Neural crest cell (in vitro differentiated cells): ENCODE results near the gene ROBO2. TPM values are rescaled to one million over a fixed set of nuclear protein-coding genes. Genes with fewer than 3 reads are reported as not detected.
A peak's percentile ranks its signal among the peaks of the same experiment; 100 is the strongest.

ENCODE experiments used
- DNase-seq: peaks from one replicate; pipeline ENCODE4 v3.0.0; 2021; ENCODE audit warnings: low read depth, mixed read lengths, low spot score
- H3K27ac Mint-ChIP-seq: one replicate; pipeline ENCODE4 v1.8.0; 2021; ENCODE audit warnings: mild to moderate bottlenecking, mixed read lengths; ENCODE audit not compliant: unreplicated experiment
- H3K27me3 Mint-ChIP-seq: 2 replicates; pipeline ENCODE4 v1.8.0; 2021; ENCODE audit warnings: low read depth, mild to moderate bottlenecking, mixed read lengths
- H3K36me3 Mint-ChIP-seq: 2 replicates; pipeline ENCODE4 v1.8.0; 2021; ENCODE audit warnings: low read depth, mild to moderate bottlenecking, mixed read lengths
- H3K4me1 Mint-ChIP-seq: 2 replicates; pipeline ENCODE4 v1.8.0; 2021; ENCODE audit warnings: mixed read lengths
- H3K4me3 Mint-ChIP-seq: one replicate; pipeline ENCODE4 v1.8.0; 2021; ENCODE audit warnings: mild to moderate bottlenecking, mixed read lengths
- H3K9me3 Mint-ChIP-seq: 2 replicates; pipeline ENCODE4 v1.8.0; 2021; ENCODE audit warnings: mixed read lengths
- CTCF ChIP-seq: fragments of 200-600 bp; sonication (generic); conservative IDR thresholded peaks from 2 replicates; pipeline ENCODE4 v1.5.0; 2021; ENCODE audit warnings: antibody characterized with exemption, mild to moderate bottlenecking
- long read RNA-seq: library from polyadenylated mRNA; unstranded; transcript quantifications from one replicate; pipeline ENCODE4 v2.0.0, GENCODE V29; 2020
- total RNA-seq: library from RNA; stranded (reverse); gene quantifications from 2 replicates; pipeline ENCODE4 v1.2.1, GENCODE V29; 2021

The ROBO2 gene
- 26.0 and 27.9 TPM in 2 replicates for total RNA-seq
- long read RNA-seq, partial matches to known transcripts: 3 of 12 reads
- long read RNA-seq, other reads (novel, unspliced or antisense): 9 of 12 reads

GRCh38 chr3:77039606-77040171, at the start of gene ROBO2:
Gene ROBO2, plus strand, starts transcription at chr3:77040099. Its CDS starts 687 bp downstream, at chr3:77040786.
- Mint-ChIP-seq H3K27me3 (peaks cover 38% of the 10 kb centered on the region), H3K36me3 (no peaks in the 10 kb centered on the region), H3K4me1 (peaks cover 39% of the 10 kb centered on the region), H3K4me3 (peak within 1 kb of the TSS; percentile 92), H3K27ac (peak within 1 kb of the TSS; percentile 3), H3K9me3 (no peaks in the 10 kb centered on the region)
- peak; percentile 64 for DNase-seq
- no peak for TF ChIP-seq CTCF

GRCh38 chr3:76990606-76991005, 49.3 kb upstream of the ROBO2 start:
- H3K4me1 Mint-ChIP-seq: no peaks in the 10 kb centered on the region

GRCh38 chr3:76991165-76991564, 48.7 kb upstream of the ROBO2 start:
- Mint-ChIP-seq H3K27me3 (no peaks in the 10 kb centered on the region), H3K4me1 (no peaks in the 10 kb centered on the region), H3K4me3 (no peak overlapping the region), H3K27ac (no peak overlapping the region), H3K9me3 (no peaks in the 10 kb centered on the region), H3K36me3 (no peaks in the 10 kb centered on the region)
- DNase-seq: no peak
- no peak for TF ChIP-seq CTCF

More at GRCh38 chr3:76990606-76991005, 49.3 kb upstream of the ROBO2 start:
- TF ChIP-seq CTCF: no peak
- Mint-ChIP-seq H3K27ac (no peak overlapping the region), H3K27me3 (no peaks in the 10 kb centered on the region), H3K36me3 (no peaks in the 10 kb centered on the region), H3K4me3 (no peak overlapping the region), H3K9me3 (no peaks in the 10 kb centered on the region)
- DNase-seq: no peak

- Mint-ChIP-seq H3K27ac (no peak overlapping the region), H3K4me3 (no peak overlapping the region), H3K27me3 (no peaks in the 10 kb centered on the region), H3K4me1 (no peaks in the 10 kb centered on the region), H3K9me3 (no peaks in the 10 kb centered on the region), H3K36me3 (no peaks in the 10 kb centered on the region)
- DNase-seq: no peak
- TF ChIP-seq CTCF: no peak
These were observed 42.2 kb upstream of the ROBO2 start for GRCh38 chr3:76997733-76998132.

GRCh38 chr3:76998555-76998954, 41.3 kb upstream of the ROBO2 start:
- no peaks in the 10 kb centered on the region for H3K4me1 Mint-ChIP-seq
- no peaks in the 10 kb centered on the region for H3K9me3 Mint-ChIP-seq
- no peak for DNase-seq
- TF ChIP-seq CTCF: no peak
- no peaks in the 10 kb centered on the region for H3K27me3 Mint-ChIP-seq
- H3K36me3 Mint-ChIP-seq: no peaks in the 10 kb centered on the region
- H3K27ac Mint-ChIP-seq: no peak overlapping the region
- H3K4me3 Mint-ChIP-seq: no peak overlapping the region
